ENCODE measurements around the gene PIM1.

PIM1 gene

GRCh38 chr6:37141281-37142049, 28.5 kb upstream of the PIM1 start:
- no peak overlapping the region for H3K4me3 ChIP-seq (ENCODE audit: low read depth, low read length)
- TF ChIP-seq MYC (IDR thresholded peaks at IDR 0.05; ENCODE audit: low read depth, low read length) = no peak
- TF ChIP-seq CTCF (IDR thresholded peaks at IDR 0.05; ENCODE audit: low read depth, low read length) = no peak
- TF ChIP-seq MAX (IDR thresholded peaks at IDR 0.05; ENCODE audit: low read depth, low read length) = no peak
- no peak for TF ChIP-seq POLR2A (IDR thresholded peaks at IDR 0.05; ENCODE audit: extremely low read depth, insufficient read length)
- no peak for DNase-seq (ENCODE audit: low read depth)

- DNase-seq (ENCODE audit: low read depth) = no peak
- H3K4me3 ChIP-seq (ENCODE audit: low read depth, low read length) = no peak overlapping the region
- TF ChIP-seq CTCF (IDR thresholded peaks at IDR 0.05; ENCODE audit: low read depth, low read length) = no peak
- TF ChIP-seq POLR2A (IDR thresholded peaks at IDR 0.05; ENCODE audit: extremely low read depth, insufficient read length) = no peak
- no peak for TF ChIP-seq MAX (IDR thresholded peaks at IDR 0.05; ENCODE audit: low read depth, low read length)
- TF ChIP-seq MYC (IDR thresholded peaks at IDR 0.05; ENCODE audit: low read depth, low read length) = no peak
These were observed 27.8 kb upstream of the PIM1 start for GRCh38 chr6:37142050-37142614.

GRCh38 chr6:37143585-37143984, 26.4 kb upstream of the PIM1 start:
- DNase-seq (ENCODE audit: low read depth) = no peak
- no peak overlapping the region for H3K4me3 ChIP-seq (ENCODE audit: low read depth, low read length)
- TF ChIP-seq MYC (IDR thresholded peaks at IDR 0.05; ENCODE audit: low read depth, low read length) (no peak), MAX (IDR thresholded peaks at IDR 0.05; ENCODE audit: low read depth, low read length) (no peak), CTCF (IDR thresholded peaks at IDR 0.05; ENCODE audit: low read depth, low read length) (no peak), POLR2A (IDR thresholded peaks at IDR 0.05; ENCODE audit: extremely low read depth, insufficient read length) (no peak)

- DNase-seq (ENCODE audit: low read depth) = no peak
- TF ChIP-seq CTCF (IDR thresholded peaks at IDR 0.05; ENCODE audit: low read depth, low read length) = no peak
- TF ChIP-seq MAX (IDR thresholded peaks at IDR 0.05; ENCODE audit: low read depth, low read length) = no peak
- TF ChIP-seq POLR2A (IDR thresholded peaks at IDR 0.05; ENCODE audit: extremely low read depth, insufficient read length) = no peak
- TF ChIP-seq MYC (IDR thresholded peaks at IDR 0.05; ENCODE audit: low read depth, low read length) = no peak
- H3K4me3 ChIP-seq (ENCODE audit: low read depth, low read length) = no peak overlapping the region
These were observed 24.5 kb upstream of the PIM1 start for GRCh38 chr6:37145443-37145842.

GRCh38 chr6:37146735-37147157, 23.2 kb upstream of the PIM1 start:
- H3K4me3 ChIP-seq (ENCODE audit: low read depth, low read length) = no peak overlapping the region
- DNase-seq (ENCODE audit: low read depth) = no peak
- no peak for TF ChIP-seq CTCF (IDR thresholded peaks at IDR 0.05; ENCODE audit: low read depth, low read length)
- no peak for TF ChIP-seq MYC (IDR thresholded peaks at IDR 0.05; ENCODE audit: low read depth, low read length)
- no peak for TF ChIP-seq MAX (IDR thresholded peaks at IDR 0.05; ENCODE audit: low read depth, low read length)
- TF ChIP-seq POLR2A (IDR thresholded peaks at IDR 0.05; ENCODE audit: extremely low read depth, insufficient read length) = no peak
